Measurements from ENCODE around the gene DNAJC13.

DNAJC13 gene

GRCh38 chr3:132570016-132570415 lies 152.7 kb downstream of the DNAJC13 start:
- H3K4me3 ChIP-seq (ENCODE audit: low read depth in 1 of 2, low read length in 2 of 2) = no peak overlapping the region
- H3K9me3 ChIP-seq (ENCODE audit: insufficient read depth, low read length, severe bottlenecking) = no peaks in the 10 kb centered on the region
- no peak overlapping the region for H3K9ac ChIP-seq (ENCODE audit: low read depth, low read length)
- H3K27ac ChIP-seq (ENCODE audit: low read length) = no peak overlapping the region
- H3K4me2 ChIP-seq (ENCODE audit: insufficient read depth, low read length) = no peak overlapping the region
- H3K4me1 ChIP-seq (ENCODE audit: insufficient read depth, low read length) = no peaks in the 10 kb centered on the region
- DNase-seq = no peak
- H3K27me3 ChIP-seq (ENCODE audit: insufficient read depth, low read length, poor library complexity) = no peaks in the 10 kb centered on the region
- TF ChIP-seq CTCF (IDR thresholded peaks at IDR 0.05; ENCODE audit: borderline replicate concordance, extremely low read depth, low read length, poor library complexity, severe bottlenecking) = no peak
- no peak for TF ChIP-seq EZH2 (IDR thresholded peaks at IDR 0.05; ENCODE audit: borderline replicate concordance, low read depth, low read length, severe bottlenecking)
- ATAC-seq (ENCODE audit: insufficient read depth, low read depth) = no peak
- no peaks in the 10 kb centered on the region for H4K20me1 ChIP-seq (ENCODE audit: insufficient read depth, low read length)
- peaks cover 5% of the 10 kb centered on the region; the same call in 1 of the 2 replicates for H3K36me3 ChIP-seq (ENCODE audit: insufficient read depth, low read length)
- H3K79me2 ChIP-seq (ENCODE audit: insufficient read depth, low read length) = no peaks in the 10 kb centered on the region
- H2AFZ ChIP-seq (ENCODE audit: low read depth, low read length) = no peak overlapping the region

DNA sequence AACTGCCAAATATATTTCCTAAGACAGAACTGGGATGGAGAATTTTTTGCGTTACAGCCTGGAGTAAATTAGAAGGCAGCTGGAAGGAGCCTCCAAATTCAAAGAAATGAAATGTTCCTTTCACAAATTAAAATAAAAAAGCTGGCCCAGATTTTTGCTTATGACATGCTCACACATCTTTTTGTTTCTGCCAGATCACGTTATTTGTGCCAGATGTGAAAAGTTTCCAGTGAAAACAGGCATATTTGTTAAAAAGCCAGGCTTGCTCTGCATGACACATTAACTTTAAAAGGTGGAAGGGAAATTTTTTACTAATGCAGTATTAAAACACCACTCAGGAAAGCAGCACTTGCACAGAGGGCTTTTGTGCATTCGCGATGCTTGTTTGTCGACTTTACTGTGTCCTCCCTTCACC lies 156.5 kb downstream of the DNAJC13 start:
- no peak for ATAC-seq (ENCODE audit: insufficient read depth, low read depth)
- Histone ChIP-seq H3K27ac (ENCODE audit: low read length) (no peak overlapping the region), H3K4me2 (ENCODE audit: insufficient read depth, low read length) (no peak overlapping the region), H3K9ac (ENCODE audit: low read depth, low read length) (no peak overlapping the region), H2AFZ (ENCODE audit: low read depth, low read length) (no peak overlapping the region), H3K4me1 (ENCODE audit: insufficient read depth, low read length) (no peaks in the 10 kb centered on the region), H3K27me3 (ENCODE audit: insufficient read depth, low read length, poor library complexity) (no peaks in the 10 kb centered on the region), H3K4me3 (ENCODE audit: low read depth in 1 of 2, low read length in 2 of 2) (no peak overlapping the region), H3K9me3 (ENCODE audit: insufficient read depth, low read length, severe bottlenecking) (no peaks in the 10 kb centered on the region), H3K36me3 (ENCODE audit: insufficient read depth, low read length) (peaks cover 19% of the 10 kb centered on the region; the same call in 1 of the 2 replicates), H3K79me2 (ENCODE audit: insufficient read depth, low read length) (no peaks in the 10 kb centered on the region), H4K20me1 (ENCODE audit: insufficient read depth, low read length) (no peaks in the 10 kb centered on the region)
- TF ChIP-seq EZH2 (IDR thresholded peaks at IDR 0.05; ENCODE audit: borderline replicate concordance, low read depth, low read length, severe bottlenecking) = no peak
- TF ChIP-seq CTCF (IDR thresholded peaks at IDR 0.05; ENCODE audit: borderline replicate concordance, extremely low read depth, low read length, poor library complexity, severe bottlenecking) = no peak
- no peak for DNase-seq

GRCh38 chr3:132587401-132587800 lies 170.1 kb downstream of the DNAJC13 start:
- TF ChIP-seq CTCF (IDR thresholded peaks at IDR 0.05; ENCODE audit: borderline replicate concordance, extremely low read depth, low read length, poor library complexity, severe bottlenecking) = no peak
- no peak overlapping the region for H2AFZ ChIP-seq (ENCODE audit: low read depth, low read length)
- H3K4me2 ChIP-seq (ENCODE audit: insufficient read depth, low read length) = no peak overlapping the region
- H3K9ac ChIP-seq (ENCODE audit: low read depth, low read length) = no peak overlapping the region
- H3K4me3 ChIP-seq (ENCODE audit: low read depth in 1 of 2, low read length in 2 of 2) = no peak overlapping the region
- no peaks in the 10 kb centered on the region for H3K27me3 ChIP-seq (ENCODE audit: insufficient read depth, low read length, poor library complexity)
- ATAC-seq (ENCODE audit: insufficient read depth, low read depth) (no peak), DNase-seq (no peak)
- H3K9me3 ChIP-seq (ENCODE audit: insufficient read depth, low read length, severe bottlenecking) = no peaks in the 10 kb centered on the region
- H3K4me1 ChIP-seq (ENCODE audit: insufficient read depth, low read length) = no peaks in the 10 kb centered on the region
- no peaks in the 10 kb centered on the region for H4K20me1 ChIP-seq (ENCODE audit: insufficient read depth, low read length)
- H3K27ac ChIP-seq (ENCODE audit: low read length) = no peak overlapping the region
- no peaks in the 10 kb centered on the region for H3K36me3 ChIP-seq (ENCODE audit: insufficient read depth, low read length)
- no peaks in the 10 kb centered on the region for H3K79me2 ChIP-seq (ENCODE audit: insufficient read depth, low read length)
